Breast epithelium (tissue), 4 donors: ENCODE results near the gene BEAN1. TPM values are rescaled to one million over a fixed set of nuclear protein-coding genes. Genes with fewer than 3 reads are reported as not detected.

ENCODE experiments used
- DNase-seq, 2 donors: peaks; one replicate each; pipeline ENCODE4 v3.0.0-alpha.2; 2019; ENCODE audit warnings: low spot score in 2 of 2
- H3K27ac ChIP-seq, 2 donors: fragments of 200-600 bp; sonication (generic) in 1 of 2; one replicate each; pipeline ENCODE4 v1.5.1; 2016 to 2019; ENCODE audit warnings: mild to moderate bottlenecking in 1 of 2
- H3K27me3 ChIP-seq, 2 donors: fragments of 200-600 bp; sonication (generic) in 1 of 2; one replicate each; pipeline versions ENCODE4 v1.5.1 to v1.6.0; 2017 to 2019; ENCODE audit warnings: control low read depth in 1 of 2, mild to moderate bottlenecking in 1 of 2
- H3K36me3 ChIP-seq: fragments of 200-600 bp; one replicate; pipeline ENCODE4 v1.5.1; 2019
- H3K4me1 ChIP-seq, 2 donors: fragments of 200-600 bp; sonication (generic); one replicate each; pipeline ENCODE4 v1.5.1; 2016 to 2019; ENCODE audit warnings: control low read depth in 1 of 2
- H3K4me3 ChIP-seq, 3 donors: fragments of 200-600 bp; sonication (generic); 1 replicate in 2 of 3; 2 replicates in 1 of 3; pipeline ENCODE4 v1.5.1; 2016 to 2019; ENCODE audit warnings: mild to moderate bottlenecking in 3 of 3, moderate library complexity in 2 of 3
- H3K9me3 ChIP-seq, 2 donors: fragments of 200-600 bp; sonication (generic) in 1 of 2; one replicate each; pipeline ENCODE4 v1.5.1; 2016 to 2019; ENCODE audit warnings: control low read depth in 1 of 2
- POLR2A ChIP-seq: fragments of 450-650 bp; IDR thresholded peaks from one replicate; pipeline ENCODE4 v1.6.1; 2016; ENCODE audit warnings: antibody characterized with exemption, mild to moderate bottlenecking, moderate library complexity
- POLR2AphosphoS5 ChIP-seq, 3 donors: sonication (generic); formaldehyde crosslinking; IDR thresholded peaks; one replicate each; pipeline ENCODE4 v1.6.1; 2017; ENCODE audit warnings: antibody characterized with exemption in 3 of 3
- intact Hi-C: fragments of 100-400 bp; cut with DNase I; formaldehyde crosslinking; loops from one replicate; pipeline ENCODE4 v1.15.1; 2023; ENCODE audit warnings: low total_unique reads
- total RNA-seq, 3 donors: library from RNA; depleted of rRNA; stranded (reverse); fragments of >200 nt; gene quantifications; one replicate each; pipeline ENCODE4 v1.1.0, GENCODE V29; 2016
- TF ChIP-seq, protein P1 (sequence below), 3 donors: fragments of 450-650 bp; IDR thresholded peaks; one replicate each; pipeline ENCODE4 v1.5.1; 2016 to 2017; ENCODE audit warnings: antibody characterized with exemption in 3 of 3, mild to moderate bottlenecking in 3 of 3, moderate library complexity in 3 of 3

BEAN1 gene, protein sequence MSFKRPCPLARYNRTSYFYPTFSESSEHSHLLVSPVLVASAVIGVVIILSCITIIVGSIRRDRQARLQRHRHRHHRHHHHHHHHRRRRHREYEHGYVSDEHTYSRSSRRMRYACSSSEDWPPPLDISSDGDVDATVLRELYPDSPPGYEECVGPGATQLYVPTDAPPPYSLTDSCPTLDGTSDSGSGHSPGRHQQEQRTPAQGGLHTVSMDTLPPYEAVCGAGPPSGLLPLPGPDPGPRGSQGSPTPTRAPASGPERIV
- total RNA-seq, result 1 to 10 TPM in 1 of 3 donors, under 1 TPM in 1, not detected in 1; 0.16 to 3.5 TPM

DNA sequence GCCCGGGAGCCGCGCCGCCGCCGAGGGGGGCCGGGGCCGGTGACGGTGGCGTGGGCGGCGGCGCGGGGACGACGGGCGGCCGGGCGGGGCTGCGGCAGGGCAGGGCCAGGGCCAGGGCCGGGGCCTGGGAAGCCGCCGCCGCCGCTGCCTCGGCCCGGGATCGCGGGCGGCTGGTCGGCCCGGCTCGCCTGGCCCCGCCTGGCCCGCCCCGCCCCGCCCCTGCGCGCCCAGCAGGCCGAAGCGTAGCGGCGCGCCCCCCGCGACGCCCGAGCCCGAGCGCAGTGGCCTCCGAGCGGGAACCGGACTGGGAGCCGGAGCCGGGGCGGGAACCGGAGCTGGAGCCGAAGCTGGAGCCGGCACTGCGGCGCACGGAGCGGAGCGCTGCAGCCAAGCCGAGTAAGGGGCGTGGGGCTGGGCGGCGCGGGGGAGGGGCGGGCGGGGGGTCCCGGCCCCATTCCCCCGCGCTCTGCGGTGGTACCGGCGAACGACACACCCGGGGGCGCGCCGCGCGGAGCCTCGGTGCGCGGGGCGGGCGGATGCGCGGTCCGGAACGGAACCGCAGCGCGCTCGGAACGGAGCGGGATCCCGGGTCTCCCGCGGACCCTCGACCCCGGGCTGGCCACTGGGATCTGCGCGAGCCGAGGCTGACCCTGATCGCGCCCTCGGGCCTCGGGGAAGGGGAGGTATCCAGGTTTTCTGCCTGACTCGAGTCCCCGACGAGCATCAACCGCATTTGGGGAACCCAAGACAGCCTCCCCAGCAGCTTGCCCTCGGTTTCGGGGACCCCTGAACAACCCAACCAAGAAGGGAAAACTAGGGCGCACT, at the start of gene BEAN1:
BEAN1 (plus strand) TSS at position 260 of the 825 bp plus-strand sequence. CDS start 10,382 bp downstream, outside the sequence.
- H3K4me3 ChIP-seq, result peak within 1 kb of the TSS; percentile 39 to 82 (median 60)
- H3K27ac ChIP-seq, result no peak within 1 kb of the TSS
- H3K27me3 ChIP-seq, result peaks cover 2 to 8% of the 10 kb centered on the region in 2 donors
- intact Hi-C loops, result no loop called here
- no peaks in the 10 kb centered on the region for H3K9me3 ChIP-seq
- DNase-seq, result no peak
- peaks cover 0 to 4% of the 10 kb centered on the region in 2 donors for H3K4me1 ChIP-seq
- TF ChIP-seq POLR2A (no peak), POLR2AphosphoS5 (IDR thresholded peaks at IDR 0.05) (no peak)
- TF ChIP-seq, protein P1, sequence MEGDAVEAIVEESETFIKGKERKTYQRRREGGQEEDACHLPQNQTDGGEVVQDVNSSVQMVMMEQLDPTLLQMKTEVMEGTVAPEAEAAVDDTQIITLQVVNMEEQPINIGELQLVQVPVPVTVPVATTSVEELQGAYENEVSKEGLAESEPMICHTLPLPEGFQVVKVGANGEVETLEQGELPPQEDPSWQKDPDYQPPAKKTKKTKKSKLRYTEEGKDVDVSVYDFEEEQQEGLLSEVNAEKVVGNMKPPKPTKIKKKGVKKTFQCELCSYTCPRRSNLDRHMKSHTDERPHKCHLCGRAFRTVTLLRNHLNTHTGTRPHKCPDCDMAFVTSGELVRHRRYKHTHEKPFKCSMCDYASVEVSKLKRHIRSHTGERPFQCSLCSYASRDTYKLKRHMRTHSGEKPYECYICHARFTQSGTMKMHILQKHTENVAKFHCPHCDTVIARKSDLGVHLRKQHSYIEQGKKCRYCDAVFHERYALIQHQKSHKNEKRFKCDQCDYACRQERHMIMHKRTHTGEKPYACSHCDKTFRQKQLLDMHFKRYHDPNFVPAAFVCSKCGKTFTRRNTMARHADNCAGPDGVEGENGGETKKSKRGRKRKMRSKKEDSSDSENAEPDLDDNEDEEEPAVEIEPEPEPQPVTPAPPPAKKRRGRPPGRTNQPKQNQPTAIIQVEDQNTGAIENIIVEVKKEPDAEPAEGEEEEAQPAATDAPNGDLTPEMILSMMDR (IDR thresholded peaks at IDR 0.05), result no peak
- no peaks in the 10 kb centered on the region for H3K36me3 ChIP-seq

DNA sequence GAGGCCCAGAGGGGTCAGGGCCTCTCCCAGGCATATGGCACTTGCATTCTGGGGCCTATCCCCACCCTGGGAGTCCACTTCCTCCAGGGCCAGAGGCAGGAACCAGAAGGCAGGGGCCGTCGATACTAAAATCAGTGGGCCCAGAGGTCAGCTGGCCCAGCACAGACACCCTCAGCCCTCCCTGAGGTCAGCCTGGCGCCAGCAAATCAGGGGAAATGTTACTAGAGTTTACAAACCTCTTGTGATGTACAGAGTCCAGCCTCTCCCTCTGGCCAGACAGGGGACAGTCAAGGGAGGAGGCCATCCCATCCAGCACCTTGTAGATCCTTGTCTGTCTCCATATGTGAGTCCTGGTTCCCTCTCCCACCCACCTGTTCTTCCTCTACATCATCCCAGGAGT, 49.8 kb upstream of the BEAN1 start:
- no peak for TF ChIP-seq POLR2A
- TF ChIP-seq, protein P1 (IDR thresholded peaks at IDR 0.05), result no peak
- TF ChIP-seq POLR2AphosphoS5 (IDR thresholded peaks at IDR 0.05), result no peak

DNA sequence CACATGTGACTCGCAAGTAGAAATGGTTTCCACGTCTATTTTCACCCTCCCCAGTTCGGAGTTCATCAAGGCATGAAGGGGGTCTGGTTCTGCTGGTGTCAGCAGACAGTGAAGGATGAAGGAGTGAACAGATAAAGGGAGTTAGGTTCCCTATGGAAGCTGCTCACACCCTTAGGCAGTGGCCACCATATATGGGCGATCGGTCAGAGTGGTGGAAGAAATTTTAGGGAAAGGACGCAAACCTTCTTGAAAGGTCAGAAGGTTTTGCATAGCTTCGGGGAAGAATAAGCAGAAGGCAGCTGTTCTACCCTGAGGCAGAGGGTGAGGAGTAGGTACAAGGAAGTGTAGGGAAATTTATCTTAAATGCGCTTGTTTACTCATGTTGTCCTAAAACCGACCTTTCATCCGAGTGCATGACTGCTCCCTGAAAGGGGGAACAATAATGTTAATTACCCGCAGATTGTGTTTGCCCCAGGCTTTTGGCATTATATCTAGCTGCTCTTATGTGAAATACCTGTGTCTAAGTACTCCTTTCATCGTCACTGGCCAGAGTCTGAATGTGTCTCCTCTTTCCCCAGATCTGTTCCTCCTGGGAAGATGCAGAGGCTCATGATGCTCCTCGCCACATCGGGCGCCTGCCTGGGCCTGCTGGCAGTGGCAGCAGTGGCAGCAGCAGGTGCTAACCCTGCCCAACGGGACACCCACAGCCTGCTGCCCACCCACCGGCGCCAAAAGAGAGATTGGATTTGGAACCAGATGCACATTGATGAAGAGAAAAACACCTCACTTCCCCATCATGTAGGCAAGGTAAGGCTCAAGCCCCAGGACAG, 48.1 kb upstream of the BEAN1 start:
- no peaks in the 10 kb centered on the region for H3K4me1 ChIP-seq
- H3K27me3 ChIP-seq, result no peaks in the 10 kb centered on the region
- no peaks in the 10 kb centered on the region for H3K36me3 ChIP-seq
- TF ChIP-seq POLR2AphosphoS5 (IDR thresholded peaks at IDR 0.05) (no peak), POLR2A (no peak)
- TF ChIP-seq, protein P1 (IDR thresholded peaks at IDR 0.05), result no peak
- H3K4me3 ChIP-seq, result no peak overlapping the region
- H3K27ac ChIP-seq, result no peak overlapping the region
- no peak for DNase-seq
- H3K9me3 ChIP-seq, result no peaks in the 10 kb centered on the region
- intact Hi-C loops, result no loop called here

More for the DNA sequence above, 49.8 kb upstream of the BEAN1 start:
- Histone ChIP-seq H3K9me3 (no peaks in the 10 kb centered on the region), H3K27me3 (no peaks in the 10 kb centered on the region), H3K36me3 (no peaks in the 10 kb centered on the region), H3K4me3 (no peak overlapping the region), H3K4me1 (no peaks in the 10 kb centered on the region), H3K27ac (peak overlapping the region in 1 of 2 donors; percentile 3)
- intact Hi-C loops, result no loop called here
- no peak for DNase-seq

DNA sequence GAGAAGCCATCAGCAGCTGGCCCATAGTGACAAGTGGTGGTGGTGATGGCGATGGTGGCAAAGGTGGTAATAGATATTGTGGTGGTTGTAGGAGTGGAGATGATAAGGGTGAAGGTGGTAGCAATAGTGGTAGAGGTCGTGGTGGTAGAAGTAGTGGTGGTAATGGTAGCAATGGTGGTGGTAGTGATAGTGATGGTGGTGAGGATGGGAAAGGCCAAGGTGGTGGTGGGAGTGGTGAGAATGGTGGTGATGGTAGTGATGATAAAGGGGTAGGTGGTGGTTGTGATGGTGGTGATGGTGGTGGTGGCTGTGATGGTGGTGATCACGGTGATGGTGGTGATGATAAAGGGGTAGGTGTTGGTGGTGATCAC, 47.5 kb upstream of the BEAN1 start:
- Histone ChIP-seq H3K9me3 (no peaks in the 10 kb centered on the region), H3K27ac (no peak overlapping the region), H3K27me3 (no peaks in the 10 kb centered on the region), H3K4me1 (no peaks in the 10 kb centered on the region), H3K36me3 (no peaks in the 10 kb centered on the region), H3K4me3 (no peak overlapping the region)
- intact Hi-C loops, result no loop called here
- no peak for DNase-seq
- TF ChIP-seq POLR2AphosphoS5 (IDR thresholded peaks at IDR 0.05) (no peak), POLR2A (no peak)
- TF ChIP-seq, protein P1 (IDR thresholded peaks at IDR 0.05), result no peak
